HepG2 (cell line): ENCODE data around the gene TIMM44. TPM values are rescaled to one million over a fixed set of nuclear protein-coding genes. Genes with fewer than 3 reads are reported as not detected.
"Not testable (repeated sequence)": the region's sequence is repeated elsewhere in the genome, so short reads cannot be mapped to it uniquely, and the experiment has no call there.

Experiments used
- ATAC-seq: fragments of 200-7000 bp; cut with Tn5 transposase; 3 replicates; pipeline ENCODE4 v1.9.1; 2020; ENCODE audit warnings: mild to moderate bottlenecking, moderate library complexity
- BruUV-seq: library from RNA; stranded (reverse); fragments of 400-500 nt; replicated peaks from 2 replicates; lab custom pipeline; 2021; lab: Mats Ljungman, UMichigan
- CTCF ChIA-PET: fragments of 300-600 bp; formaldehyde crosslinking; extraction: SDS; loops from one replicate; lab custom pipeline; 2021; ENCODE audit warnings: low total read pairs, inconsistent platforms, low intra/inter-chr PET ratio; lab: Yijun Ruan, JAX
- POLR2A ChIA-PET: fragments of 350-600 bp; sonication (Branson Sonifier 250); formaldehyde crosslinking; loops from one replicate; lab custom pipeline; 2020; ENCODE audit warnings: antibody characterized with exemption, inconsistent platforms; lab: Yijun Ruan, JAX
- DNase-seq: peaks from one replicate; pipeline ENCODE4 v3.0.0-alpha.2; 2015; ENCODE audit warnings: low spot score
- FAIRE-seq: peaks from 3 replicates; lab custom pipeline; 2011; peaks lifted over from hg19 to GRCh38; lab: Jason Lieb, UNC
- H2AFZ ChIP-seq: one replicate; pipeline ENCODE4 v1.6.1; 2011; ENCODE audit warnings: low read length, inconsistent platforms
- H3K27ac ChIP-seq: fragments of 300-600 bp; 3 replicates; pipeline ENCODE4 v1.8.0; 2011; ENCODE audit warnings: mixed run types, mild to moderate bottlenecking, mixed read lengths, low read length, inconsistent platforms; ENCODE audit not compliant: insufficient read depth; ENCODE audit errors: extremely low read length
- H3K27me3 ChIP-seq, 2 experiments: fragments of 200-600 bp in 1 of 2; 2 replicates in 1 of 2; 3 replicates in 1 of 2; pipeline versions ENCODE4 v1.6.0 to v1.8.0; 2011; ENCODE audit warnings: low read length in 2 of 2, mild to moderate bottlenecking in 2 of 2, moderate library complexity in 2 of 2, inconsistent platforms in 1 of 2; ENCODE audit not compliant: insufficient read depth in 2 of 2, control insufficient read depth in 1 of 2
- H3K36me3 ChIP-seq, 2 experiments: fragments of 200-600 bp in 1 of 2; replicated peaks in 1 of 2; 2 replicates in 1 of 2; 3 replicates in 1 of 2; pipeline versions ENCODE4 v1.5.1 to v1.8.0; 2011; ENCODE audit warnings: low read length in 2 of 2, inconsistent platforms in 1 of 2; ENCODE audit not compliant: insufficient read depth in 2 of 2, control insufficient read depth in 1 of 2
- H3K4me1 ChIP-seq: 2 replicates; pipeline ENCODE4 v1.5.1; 2012; ENCODE audit warnings: low read length, inconsistent platforms; ENCODE audit not compliant: insufficient read depth
- H3K4me2 ChIP-seq: 2 replicates; pipeline ENCODE4 v1.6.0; 2011; ENCODE audit warnings: low read depth, low read length, inconsistent platforms
- H3K4me3 ChIP-seq, 3 experiments: fragments of 200-600 bp in 1 of 3; sonication (generic), shearing (Covaris generic) in 1 of 3; replicated peaks in 1 of 3; 2 replicates each; pipeline ENCODE4 v1.5.1; 2011 to 2016; ENCODE audit warnings: low read length in 3 of 3, inconsistent platforms in 2 of 3, low read depth in 2 of 3, mild to moderate bottlenecking in 2 of 3, control low read depth in 1 of 3, mixed read lengths in 1 of 3; ENCODE audit not compliant: insufficient read depth in 1 of 3
- H3K79me2 ChIP-seq: one replicate; pipeline ENCODE4 v1.6.1; 2011; ENCODE audit warnings: low read length, inconsistent platforms; ENCODE audit not compliant: insufficient read depth
- H3K9ac ChIP-seq: 2 replicates; pipeline ENCODE4 v1.6.0; 2011; ENCODE audit warnings: mild to moderate bottlenecking, low read depth, low read length, inconsistent platforms; ENCODE audit not compliant: insufficient read depth
- H3K9me3 ChIP-seq: 2 replicates; pipeline ENCODE4 v1.5.1; 2012; ENCODE audit warnings: mild to moderate bottlenecking, low read length
- H4K20me1 ChIP-seq: 2 replicates; pipeline ENCODE4 v1.6.0; 2011; ENCODE audit warnings: inconsistent platforms, mild to moderate bottlenecking, low read length, moderate library complexity; ENCODE audit not compliant: insufficient read depth
- CENPT ChIP-seq: sonication (generic); formaldehyde crosslinking; IDR thresholded peaks from 2 replicates; pipeline ENCODE4 v1.8.0; 2022; ENCODE audit warnings: low read depth, mild to moderate bottlenecking, moderate library complexity, missing genetic modification reagents
- HNRNPLL ChIP-seq: fragments of 200-400 bp; formaldehyde crosslinking; IDR thresholded peaks from 2 replicates; pipeline ENCODE4 v1.6.1; 2017; ENCODE audit warnings: mild to moderate bottlenecking, low read depth, low read length; ENCODE audit not compliant: poor library complexity, severe bottlenecking
- KAT8 ChIP-seq: IDR thresholded peaks from 2 replicates; pipeline ENCODE4 v1.6.1; 2016; ENCODE audit warnings: missing genetic modification reagents, missing compliant biosample characterization
- MXD4 ChIP-seq: IDR thresholded peaks from 2 replicates; pipeline ENCODE4 v1.6.1; 2016; ENCODE audit warnings: mild to moderate bottlenecking, missing biosample characterization, missing genetic modification reagents
- NFKB2 ChIP-seq: sonication (generic); formaldehyde crosslinking; IDR thresholded peaks from 2 replicates; pipeline ENCODE4 v1.4.0; 2020; ENCODE audit warnings: missing genetic modification reagents, borderline replicate concordance
- SNRNP70 ChIP-seq: fragments of 200-400 bp; formaldehyde crosslinking; IDR thresholded peaks from 2 replicates; pipeline ENCODE4 v1.6.1; 2017; ENCODE audit warnings: mild to moderate bottlenecking, low read depth, low read length, moderate library complexity
- SRF ChIP-seq: IDR thresholded peaks from 2 replicates; pipeline ENCODE4 v1.6.1; 2011; ENCODE audit warnings: mild to moderate bottlenecking, low read depth, low read length, moderate library complexity
- STAG1 ChIP-seq: sonication (generic); formaldehyde crosslinking; IDR thresholded peaks from 2 replicates; pipeline ENCODE4 v1.4.0; 2020; ENCODE audit warnings: missing genetic modification reagents
- XRCC5 ChIP-seq: fragments of 200-400 bp; formaldehyde crosslinking; optimal IDR thresholded peaks from 2 replicates; pipeline ENCODE3; 2017; ENCODE audit warnings: mild to moderate bottlenecking, low read length
- ZFP36L1 ChIP-seq: sonication (generic); formaldehyde crosslinking; IDR thresholded peaks from 2 replicates; pipeline ENCODE4 v1.8.0; 2022; ENCODE audit warnings: mild to moderate bottlenecking, missing genetic modification reagents, moderate library complexity
- ZMYM2 ChIP-seq: sonication (generic); formaldehyde crosslinking; IDR thresholded peaks from 2 replicates; pipeline ENCODE4 v1.8.0; 2022; ENCODE audit warnings: mild to moderate bottlenecking, missing genetic modification reagents
- ZNF230 ChIP-seq: sonication (generic); formaldehyde crosslinking; IDR thresholded peaks from 2 replicates; pipeline ENCODE4 v1.4.0; 2020; ENCODE audit warnings: mild to moderate bottlenecking, missing genetic modification reagents
- ZNF552 ChIP-seq: sonication (generic); formaldehyde crosslinking; IDR thresholded peaks from 2 replicates; pipeline ENCODE4 v1.9.0; 2022; ENCODE audit warnings: missing genetic modification reagents, mild to moderate bottlenecking, borderline replicate concordance
- WGBS: methylation state at CpG from one replicate; pipeline ENCODE4 v1.1.6; 2017; ENCODE audit warnings: low lambda C conversion rate; 5-methylcytosine and 5-hydroxymethylcytosine counted together
- in situ Hi-C: cut with HindIII; loops from 2 replicates; pipeline ENCODE4 v1.10.0; 2017; ENCODE audit warnings: low pct_unique_long_range_greater_than_20kb; ENCODE audit not compliant: extremely low pct_ligation_motif_present
- intact Hi-C: fragments of 100-400 bp; cut with micrococcal nuclease; formaldehyde crosslinking; loops from one replicate; pipeline ENCODE4 v1.10.0; 2022; ENCODE audit not compliant: unreplicated experiment
- polyA plus RNA-seq, 8 experiments: library from polyadenylated mRNA; depleted of rRNA in 3 of 8; stranded (reverse) in 7 of 8; unstranded in 1 of 8; fragments of >200 nt; fragmentation: Illumina TruSeq in 4 of 8; extraction: Trizol in 4 of 8; gene quantifications; 2 replicates each; pipeline versions ENCODE4 v1.2.1 to v1.2.3, GENCODE V29; 2011 to 2016; ENCODE audit warnings: low read depth in 4 of 8, missing spikeins in 1 of 8, mixed read lengths in 1 of 8; ENCODE audit not compliant: insufficient read depth in 1 of 8
- total RNA-seq, 5 experiments: library from RNA; depleted of rRNA; stranded (reverse); fragments of >200 nt; fragmentation: Illumina TruSeq; extraction: Trizol; gene quantifications; 2 replicates each; pipeline ENCODE4 v1.2.3, GENCODE V29; 2016; ENCODE audit warnings: low read depth in 1 of 5

The TIMM44 gene
- total and polyA plus RNA-seq, 2 of the 13 experiments (the other 11 are each of a cell fraction or from before 2014, with no cell fraction given), result 42.9 to 72.6 TPM

DNA sequence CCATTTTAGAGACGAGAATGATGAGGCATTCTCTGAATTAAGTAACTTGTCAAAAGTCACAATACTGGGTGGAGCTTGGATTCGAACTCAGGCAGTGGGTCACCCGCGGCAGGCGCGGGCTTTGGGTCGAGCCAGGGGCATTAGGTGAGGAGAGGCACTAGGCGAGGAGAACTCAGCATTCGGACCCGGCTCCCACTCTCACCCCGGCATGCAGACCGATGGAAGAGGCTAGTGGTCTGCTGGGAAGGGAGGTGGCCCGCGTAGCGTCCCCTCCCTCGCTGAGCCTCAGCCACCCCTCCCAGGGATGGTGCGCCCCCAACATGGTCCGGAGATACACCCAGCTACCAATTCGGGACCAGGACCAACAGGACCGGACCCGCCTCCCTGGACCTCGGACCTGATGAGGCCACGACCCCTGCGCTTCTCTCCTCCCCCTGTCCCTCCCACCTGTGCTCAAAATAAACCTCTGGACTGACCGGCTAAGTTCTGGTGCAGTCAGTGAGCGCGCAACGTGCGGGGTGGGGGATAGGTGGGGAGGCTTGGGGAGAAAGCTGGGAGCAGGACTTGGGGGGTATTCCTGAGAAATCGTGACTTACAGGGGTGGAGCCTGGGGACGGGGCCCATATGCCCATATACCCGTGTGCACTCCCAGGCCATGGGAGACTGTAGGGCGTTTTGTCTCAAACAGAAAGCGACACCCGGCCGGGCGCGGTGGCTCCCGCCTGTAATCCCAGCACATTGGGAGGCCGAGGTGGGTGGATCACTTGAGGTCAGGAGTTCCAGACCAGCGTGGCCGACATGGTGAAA is 24.6 kb downstream of the TIMM44 start (continued):
- TF ChIP-seq STAG1, result no peak
- TF ChIP-seq KAT8 (CRISPR knock-in tag), result no peak
- no peak for TF ChIP-seq ZFP36L1 (CRISPR knock-in tag)
- 0 out of 2 replicates have a peak, but pooled peaks have one; percentile 47 for TF ChIP-seq MXD4 (CRISPR knock-in tag)
- peak; percentile 44 for TF ChIP-seq XRCC5
- TF ChIP-seq ZNF552 (CRISPR knock-in tag), result no peak
- no peak for TF ChIP-seq SNRNP70
- no peak for TF ChIP-seq NFKB2 (CRISPR knock-in tag)
- TF ChIP-seq ZNF230 (CRISPR knock-in tag), result no peak
- peak; percentile 56 for TF ChIP-seq HNRNPLL
- TF ChIP-seq SRF, result no peak

DNA sequence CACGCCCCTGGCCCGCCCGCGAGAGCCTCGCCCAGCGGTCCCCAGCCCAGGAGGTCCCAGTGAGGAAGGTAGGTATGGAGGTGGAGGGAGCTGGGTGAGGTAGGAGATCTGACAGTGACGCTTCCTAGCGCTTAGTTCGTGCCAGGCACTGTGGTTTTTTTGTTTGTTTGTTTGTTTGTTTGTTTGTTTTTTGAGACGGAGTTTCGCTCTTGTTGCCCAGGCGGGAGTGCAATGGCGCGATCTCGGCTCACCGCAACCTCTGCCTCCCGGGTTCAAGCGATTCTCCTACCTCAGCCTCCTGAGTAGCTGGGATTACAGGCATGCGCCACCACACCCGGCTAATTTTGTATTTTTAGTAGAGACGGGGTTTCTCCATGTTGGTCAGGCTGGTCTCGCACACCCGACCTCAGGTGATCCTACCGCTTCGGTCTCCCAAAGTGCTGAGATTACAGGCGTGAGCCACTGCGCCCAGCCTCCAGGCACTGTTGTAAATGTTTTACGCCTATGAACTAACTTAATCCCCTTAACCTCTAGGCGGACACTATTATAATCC is 25.3 kb downstream of the TIMM44 start:
- CTCF ChIA-PET, H3K27me3 ChIP-seq, FAIRE-seq, H4K20me1 ChIP-seq, intact Hi-C loops, H3K9me3 ChIP-seq, DNase-seq, H3K9ac ChIP-seq, BruUV-seq, in situ Hi-C loops, H2AFZ ChIP-seq, ATAC-seq, H3K79me2 ChIP-seq: not testable (repeated sequence)
- H3K4me3 ChIP-seq, result 0 out of 6 replicates have a peak overlapping the region, but pooled peaks of 1 of the 3 experiments have one; percentile 85
- H3K36me3 ChIP-seq, result peaks cover 5 to 10% of the 10 kb centered on the region in 2 experiments; a peak in 2 of 5 replicates
- H3K27ac ChIP-seq, result peak overlapping the region; percentile 92
- TF ChIP-seq CENPT (CRISPR knock-in tag) (0 out of 2 replicates have a peak, but pooled peaks have one; percentile 4), ZMYM2 (CRISPR knock-in tag) (peak; percentile 67; the same call in 1 of the 2 replicates)
- H3K4me2 ChIP-seq, result peak overlapping the region; percentile 91; the same call in 1 of the 2 replicates
- POLR2A ChIA-PET, result interaction anchor here (0.7 to 6.4 kb wide), 8 partner anchors 10 to 49 kb away, joined by 3 to 85 read pairs (median 32); partner anchors contain the start of genes LRRC8E, MAP2K7 and TIMM44
- 96% methylated on average over 29 of the region's 29 CpGs for WGBS
- peaks cover 41% of the 10 kb centered on the region for H3K4me1 ChIP-seq
